GM20000 (cell line): ENCODE data around the gene PRC1.
A peak's percentile ranks its signal among the peaks of the same experiment; 100 is the strongest.

Experiments
- DNase-seq: peaks from one replicate; pipeline ENCODE4 v3.0.0; 2012; ENCODE audit warnings: low spot score
- CTCF ChIP-seq: IDR thresholded peaks from 2 replicates; pipeline ENCODE4 v1.5.1; 2012; ENCODE audit warnings: mild to moderate bottlenecking, control low read depth; ENCODE audit errors: extremely low read depth, missing control alignments

Gene PRC1

GRCh38 chr15:90959894-90960293, 34.4 kb downstream of the PRC1 start:
- DNase-seq, result no peak
- no peak for TF ChIP-seq CTCF

- DNase-seq, result no peak
- TF ChIP-seq CTCF, result no peak
Measured at GRCh38 chr15:90959028-90959595, 35.2 kb downstream of the PRC1 start.

GRCh38 chr15:90957791-90958190, 36.5 kb downstream of the PRC1 start:
- TF ChIP-seq CTCF, result no peak
- DNase-seq, result no peak

- no peak for TF ChIP-seq CTCF
Measured at GRCh38 chr15:90957031-90957790, 37.1 kb downstream of the PRC1 start.

GRCh38 chr15:90956274-90957030, 37.9 kb downstream of the PRC1 start:
- peak; percentile 96 for DNase-seq
- peak; percentile 90 for TF ChIP-seq CTCF

More at GRCh38 chr15:90957031-90957790, 37.1 kb downstream of the PRC1 start:
- no peak for DNase-seq

GRCh38 chr15:90955624-90956273, 38.6 kb downstream of the PRC1 start:
- DNase-seq, result peak; percentile 40
- TF ChIP-seq CTCF, result no peak
